Activated CD4-positive, alpha-beta T cell treated with anti-CD3 and anti-CD28 coated beads, Interleukin-2, Interleukin-6, amounts not matched to agents 100 ng/mL and 50 ng/mL, durations not matched to agents 16 hours and 8 hours (primary cell): ENCODE results near the gene ZNF346.
"Not testable (repeated sequence)": the region's sequence is repeated elsewhere in the genome, so short reads cannot be mapped to it uniquely, and the experiment has no call there.

Experiments used
- DNase-seq: peaks from one replicate; pipeline ENCODE4 v3.0.0-alpha.2; 2020

The ZNF346 gene

GRCh38 chr5:177022386-177023302 lies at the start of gene ZNF346:
Gene ZNF346, plus strand, starts transcription at chr5:177022696. Its CDS starts 43 bp downstream, at chr5:177022739.
- peak; percentile 95 for DNase-seq

- peak; percentile 13 for DNase-seq
Measured at GRCh38 chr5:176979669-176980068, 42.8 kb upstream of the ZNF346 start.

GRCh38 chr5:176980818-176981217 lies 41.7 kb upstream of the ZNF346 start:
- DNase-seq, result no peak

GRCh38 chr5:176983112-176983511 lies 39.4 kb upstream of the ZNF346 start:
- not testable (repeated sequence) for DNase-seq

DNA sequence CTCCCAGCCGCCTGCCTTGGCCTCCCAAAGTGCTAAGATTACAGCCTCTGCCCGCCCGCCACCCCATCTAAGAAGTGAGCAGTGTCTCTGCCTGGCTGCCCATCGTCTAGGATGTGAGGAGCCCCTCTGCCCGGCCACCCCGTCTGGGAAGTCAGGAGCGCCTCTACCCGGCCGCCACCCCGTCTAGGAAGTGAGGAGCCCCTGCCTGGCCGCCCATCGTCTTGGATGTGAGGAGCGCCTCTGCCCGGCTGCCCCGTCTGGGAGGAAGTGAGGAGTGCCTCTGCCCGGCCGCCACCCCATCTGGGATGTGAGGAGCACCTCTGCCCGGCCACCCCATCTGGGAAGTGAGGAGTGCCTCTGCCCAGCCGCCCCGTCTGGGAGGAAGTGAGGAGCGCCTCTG lies 38.9 kb upstream of the ZNF346 start:
- not testable (repeated sequence) for DNase-seq

DNA sequence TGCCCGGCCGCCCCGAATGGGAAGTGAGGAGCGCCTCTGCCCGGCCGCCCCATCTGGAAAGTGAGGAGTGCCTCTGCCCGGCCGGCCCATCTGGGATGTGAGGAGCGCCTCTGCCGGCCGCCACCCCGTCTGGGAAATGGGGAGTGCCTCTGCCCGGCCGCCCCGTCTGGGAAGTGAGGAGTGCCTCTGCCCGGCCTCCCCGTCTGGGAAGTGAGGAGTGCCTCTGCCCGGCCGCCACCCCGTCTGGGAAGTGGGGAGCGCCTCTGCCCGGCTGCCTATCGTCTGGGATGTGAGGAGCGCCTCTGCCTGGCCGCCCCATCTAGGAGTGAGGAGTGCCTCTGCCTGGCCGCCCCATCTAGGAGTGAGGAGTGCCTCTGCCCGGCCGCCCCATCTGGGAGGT lies 38.3 kb upstream of the ZNF346 start:
- not testable (repeated sequence) for DNase-seq

GRCh38 chr5:176985516-176985915 lies 37.0 kb upstream of the ZNF346 start:
- DNase-seq, result peak; percentile 34

DNA sequence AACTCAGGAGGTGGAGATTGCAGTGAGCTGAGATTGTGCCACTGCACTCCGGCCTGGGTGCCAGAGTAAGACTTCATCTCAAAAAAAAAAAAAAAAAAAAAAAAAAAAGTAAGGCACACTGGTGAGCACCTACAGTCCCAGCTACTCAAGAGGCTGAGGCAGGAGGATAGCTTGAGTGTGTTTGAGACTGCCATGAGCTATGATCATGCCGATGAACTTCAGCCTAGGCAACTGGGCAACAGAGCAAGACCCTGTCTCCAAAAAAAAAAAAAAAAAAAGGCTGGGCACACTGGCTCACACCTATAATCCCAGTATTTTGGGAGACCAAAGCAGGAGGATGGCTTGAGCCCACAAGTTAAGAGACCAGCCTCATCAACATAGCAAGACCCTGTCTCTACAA lies 36.2 kb upstream of the ZNF346 start:
- no peak for DNase-seq

- no peak for DNase-seq
Measured at GRCh38 chr5:176987583-176987982, 34.9 kb upstream of the ZNF346 start.

GRCh38 chr5:176993081-176993480 lies 29.4 kb upstream of the ZNF346 start:
- not testable (repeated sequence) for DNase-seq

GRCh38 chr5:176994460-176995121 lies 27.9 kb upstream of the ZNF346 start:
- no peak for DNase-seq

DNA sequence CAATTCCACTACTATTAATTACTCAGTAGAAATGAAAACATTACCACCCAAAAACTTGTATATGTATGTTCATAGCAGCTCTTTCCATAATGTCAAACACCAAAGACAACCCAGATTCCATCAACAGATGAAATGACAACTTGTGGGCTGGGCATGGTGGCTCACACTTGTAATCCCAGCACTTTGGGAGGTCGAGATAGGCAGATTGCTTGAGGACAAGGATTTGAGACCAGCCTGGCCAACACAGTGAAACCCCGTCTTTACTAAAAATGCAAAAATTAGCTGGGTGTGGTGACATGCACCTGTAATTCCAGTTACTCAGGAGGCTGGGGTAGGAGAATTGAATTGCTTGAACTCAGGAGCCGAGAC lies 27.4 kb upstream of the ZNF346 start:
- no peak for DNase-seq

DNA sequence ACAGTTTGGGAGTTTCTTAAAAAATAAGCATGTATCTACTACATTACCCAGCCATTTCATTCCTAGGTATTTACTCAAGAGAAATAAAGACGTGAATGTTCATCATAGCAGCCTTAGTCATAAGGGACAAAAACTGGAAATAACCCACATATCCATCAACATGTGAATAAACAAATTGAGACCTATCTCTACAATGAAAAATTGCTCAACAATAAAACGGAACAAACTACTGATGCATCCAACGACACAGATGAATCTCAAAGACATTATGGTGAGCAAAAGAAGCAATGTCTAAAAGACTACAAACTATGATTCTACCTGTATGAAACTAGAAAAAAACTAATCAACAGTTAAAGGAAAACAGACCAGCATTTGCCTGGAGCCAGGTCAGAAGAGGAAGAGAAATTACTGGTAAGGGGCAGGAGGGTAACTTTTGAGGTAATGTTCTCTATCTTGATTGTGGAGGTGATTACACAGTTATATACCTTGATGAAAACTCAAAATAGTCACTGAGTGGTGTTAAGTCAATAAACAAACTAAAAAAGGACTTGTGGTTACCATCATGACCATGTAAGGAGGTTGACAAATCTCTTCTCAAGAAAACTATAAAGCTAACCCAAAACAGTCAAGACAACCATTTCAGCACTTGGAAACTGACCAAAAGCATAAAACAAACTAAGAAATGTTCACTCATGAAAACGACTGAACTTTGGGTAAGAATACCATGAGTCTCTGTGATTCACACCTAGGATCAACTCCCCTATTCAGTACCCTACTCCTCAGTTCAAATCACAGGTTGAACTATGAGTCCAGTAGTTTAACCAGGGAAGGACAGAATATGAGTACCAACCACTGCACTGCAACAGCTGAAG lies 26.4 kb upstream of the ZNF346 start:
- DNase-seq, result no peak

- no peak for DNase-seq
Measured at GRCh38 chr5:176996780-176997179, 25.7 kb upstream of the ZNF346 start.

GRCh38 chr5:176998828-176999227 lies 23.7 kb upstream of the ZNF346 start:
- no peak for DNase-seq

DNA sequence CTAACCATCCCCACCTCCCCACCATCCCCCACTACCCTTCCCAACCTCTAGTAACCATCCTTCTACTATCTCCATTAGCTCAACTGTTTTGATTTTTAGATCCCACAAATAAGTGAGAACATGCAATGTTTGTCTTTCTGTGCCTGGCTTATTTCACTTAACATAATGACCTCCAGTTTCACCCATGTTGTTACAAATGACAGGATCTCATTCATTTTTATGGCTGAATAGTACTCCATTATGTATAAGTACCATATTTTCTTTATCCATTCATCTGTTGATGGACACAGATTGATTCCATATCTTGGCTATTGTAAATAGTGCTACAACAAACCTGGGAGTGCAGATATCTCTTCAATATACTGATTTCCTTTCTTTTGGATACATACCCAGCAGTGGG lies 23.0 kb upstream of the ZNF346 start:
- DNase-seq, result not testable (repeated sequence)

DNA sequence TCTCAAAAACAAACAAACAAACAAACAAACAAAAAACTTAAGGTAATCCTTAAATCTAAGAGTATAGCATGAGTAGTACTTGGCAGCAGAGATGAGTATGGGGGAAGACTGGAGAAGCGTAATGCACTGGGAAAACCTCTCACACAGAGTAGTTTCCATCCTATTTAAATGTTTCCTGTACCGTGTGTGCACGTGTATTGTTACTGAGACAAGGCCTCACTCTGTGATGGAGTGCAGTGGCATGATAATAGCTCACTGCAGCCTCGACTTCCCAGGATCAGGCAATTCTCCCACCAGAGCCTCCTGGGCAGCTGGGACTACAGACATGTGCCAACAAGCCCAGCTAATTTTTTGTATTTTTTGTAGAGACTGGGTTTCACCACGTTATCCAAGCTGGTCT lies 18.8 kb upstream of the ZNF346 start:
- DNase-seq, result no peak

DNA sequence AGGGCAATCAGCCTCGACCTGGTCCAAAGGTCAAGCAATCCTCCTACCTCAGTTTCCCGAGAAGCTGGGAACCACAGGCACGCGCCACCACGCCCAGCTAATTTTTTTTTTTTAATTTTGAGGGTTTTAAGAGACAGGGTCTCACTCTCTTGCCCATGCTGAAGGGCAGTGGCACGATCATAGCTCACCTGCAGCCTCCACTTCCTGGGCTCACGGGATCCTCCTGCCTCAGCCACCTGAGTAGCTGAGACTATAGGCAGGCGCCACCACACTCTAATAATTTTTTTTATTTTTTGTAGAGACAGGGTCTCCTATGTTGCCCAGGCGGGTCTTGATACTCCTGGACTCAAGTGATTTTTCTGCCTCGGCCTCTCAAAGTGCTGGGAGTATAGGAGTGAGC lies 17.5 kb upstream of the ZNF346 start:
- no peak for DNase-seq

DNA sequence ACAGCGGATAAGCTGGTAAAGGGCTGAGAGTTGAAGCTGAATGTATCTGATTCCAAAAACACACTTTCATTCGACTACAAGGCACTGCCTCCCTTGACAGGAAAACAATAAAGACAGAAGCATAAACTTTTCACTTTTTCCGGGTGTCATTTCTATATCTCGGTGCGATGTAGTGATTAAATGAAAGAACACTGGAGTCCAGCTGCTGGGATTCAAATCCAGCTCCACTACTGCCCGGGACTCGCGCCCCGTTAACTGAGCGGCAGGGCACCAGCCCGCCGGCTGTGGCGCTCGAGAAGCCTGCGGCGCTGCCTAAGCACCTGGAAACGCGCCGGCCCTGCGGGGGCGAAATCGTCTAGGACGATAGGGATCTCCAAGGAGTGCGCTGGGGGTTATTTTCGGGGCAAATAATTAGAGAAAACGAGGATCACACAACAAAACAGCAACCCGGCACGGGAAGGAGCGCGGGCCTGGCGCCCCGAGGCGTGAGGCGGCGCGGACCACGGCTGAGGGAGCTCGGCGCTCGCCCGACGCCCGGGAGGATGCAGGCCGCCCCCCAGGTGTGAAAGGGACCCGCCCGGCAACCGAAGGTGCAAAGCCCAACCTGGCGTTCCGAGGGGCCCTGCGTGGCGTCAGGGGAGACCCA lies 16.8 kb upstream of the ZNF346 start:
- peak; percentile 73 for DNase-seq

DNA sequence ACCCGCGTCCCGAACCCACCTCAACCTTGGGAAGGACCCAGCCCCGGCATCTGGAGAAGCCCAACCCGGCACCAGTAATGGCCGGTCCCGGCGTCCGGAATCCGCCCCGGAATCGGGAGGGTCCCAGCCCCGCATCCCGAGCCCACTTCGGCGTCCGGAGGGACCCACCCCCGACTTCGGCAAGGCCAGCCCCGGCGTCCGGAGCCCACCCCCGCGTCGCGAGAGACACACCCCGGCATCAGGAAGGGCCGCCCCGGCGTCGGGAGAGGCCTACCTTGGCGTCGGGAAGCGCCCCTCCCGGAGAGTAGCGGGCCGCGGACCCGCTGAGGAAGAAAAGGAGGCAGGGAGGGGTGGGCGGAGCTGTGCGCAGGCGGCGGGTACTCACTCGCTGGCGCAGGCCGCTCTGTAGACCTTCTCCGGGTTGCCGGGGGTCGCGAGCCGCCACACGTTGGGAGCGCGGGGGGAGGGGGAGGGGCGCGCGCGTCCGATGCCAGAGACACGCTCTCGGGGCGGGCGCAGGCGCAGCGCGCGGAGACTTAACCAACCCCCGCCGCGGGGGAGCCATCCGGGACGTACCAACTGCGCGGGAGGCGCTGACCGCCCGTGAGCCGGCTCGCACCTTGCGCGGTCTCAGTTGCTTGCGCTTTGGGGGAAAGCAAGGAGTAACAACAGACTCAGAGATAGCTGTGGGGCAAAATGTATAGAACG lies 16.1 kb upstream of the ZNF346 start, which contains the start of gene UIMC1:
Gene UIMC1 (minus strand): TSS at position 515 of the 708 bp plus-strand sequence. CDS start 24,164 bp downstream, outside the sequence.
- peak; percentile 96 for DNase-seq

DNA sequence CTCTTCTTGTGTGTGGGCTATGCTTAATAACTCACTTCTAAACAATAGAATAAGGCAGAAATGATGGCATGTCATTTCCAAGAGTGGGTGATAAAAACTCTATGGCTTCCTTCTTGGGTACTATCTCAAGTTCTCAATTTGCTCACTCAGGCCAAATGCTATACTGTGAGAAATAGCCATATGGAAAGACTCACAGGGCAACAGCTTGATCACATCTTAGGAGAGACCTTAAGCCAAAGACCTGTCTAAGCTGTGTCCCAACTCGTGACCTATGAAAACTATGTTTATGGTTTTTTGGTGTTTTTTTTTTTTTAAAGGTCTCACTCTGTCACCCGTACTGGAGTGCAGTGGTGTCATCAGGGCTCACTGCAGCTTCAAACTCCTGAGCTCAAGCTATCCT lies 13.8 kb upstream of the ZNF346 start:
- no peak for DNase-seq

DNA sequence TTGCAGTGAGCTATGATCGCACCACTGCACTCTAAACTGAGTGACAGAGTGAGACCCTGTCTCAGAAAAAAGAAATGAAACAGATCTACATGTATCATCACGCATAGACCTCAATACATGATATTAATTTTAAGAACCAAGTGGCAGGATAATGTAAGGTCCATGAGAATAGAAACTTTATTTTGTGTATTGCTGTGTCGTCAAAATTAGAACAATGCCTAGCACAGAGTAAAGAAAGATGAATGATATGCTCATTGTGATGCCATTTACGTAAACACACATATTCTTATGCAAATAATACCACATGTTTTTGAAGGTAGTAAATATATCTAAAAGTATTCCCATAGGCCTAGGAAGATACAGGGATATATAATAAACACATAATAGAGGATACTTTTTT lies 12.3 kb upstream of the ZNF346 start:
- DNase-seq, result no peak
